Gastrocnemius medialis (tissue), 4 donors: ENCODE data around the gene MICAL1. TPM values are rescaled to one million over a fixed set of nuclear protein-coding genes. Genes with fewer than 3 reads are reported as not detected.

Experiments used
- ATAC-seq, 2 donors: fragments of 150-250 bp; one replicate each; pipeline ENCODE4 v1.9.1; 2016
- DNase-seq, 2 donors: peaks; one replicate each; pipeline ENCODE4 v3.0.0-alpha.2; 2019
- H3K27ac ChIP-seq, 4 donors: fragments of 200-600 bp; sonication (generic); 1 replicate in 1 of 4; 2 replicates in 3 of 4; pipeline ENCODE4 v1.5.1; 2016 to 2018; ENCODE audit warnings: mild to moderate bottlenecking in 2 of 4, moderate library complexity in 1 of 4
- H3K27me3 ChIP-seq, 3 donors: fragments of 200-600 bp; sonication (generic) in 2 of 3; 1 replicate in 1 of 3; 2 replicates in 2 of 3; pipeline versions ENCODE4 v1.5.1 to v1.6.0; 2016 to 2019; ENCODE audit warnings: mild to moderate bottlenecking in 1 of 3, moderate library complexity in 1 of 3
- H3K36me3 ChIP-seq, 2 donors: fragments of 200-600 bp; sonication (generic) in 1 of 2; one replicate each; pipeline ENCODE4 v1.5.1; 2017 to 2018
- H3K4me1 ChIP-seq, 2 donors: fragments of 200-600 bp; sonication (generic) in 1 of 2; one replicate each; pipeline ENCODE4 v1.5.1; 2016 to 2017; ENCODE audit warnings: mild to moderate bottlenecking in 2 of 2
- H3K4me3 ChIP-seq, 4 donors: fragments of 200-600 bp; sonication (generic) in 3 of 4; 1 replicate in 1 of 4; 2 replicates in 3 of 4; pipeline ENCODE4 v1.5.1; 2016 to 2019; ENCODE audit warnings: mild to moderate bottlenecking in 2 of 4
- H3K9me3 ChIP-seq, 3 donors: fragments of 200-600 bp; sonication (generic) in 2 of 3; 1 replicate in 1 of 3; 2 replicates in 2 of 3; pipeline ENCODE4 v1.5.1; 2016 to 2019
- POLR2A ChIP-seq, 2 donors: fragments of 450-650 bp; IDR thresholded peaks; one replicate each; pipeline ENCODE4 v1.6.1; 2017; ENCODE audit warnings: antibody characterized with exemption in 2 of 2, mild to moderate bottlenecking in 2 of 2, moderate library complexity in 2 of 2
- in situ Hi-C, 4 donors: fragments of 200-750 bp; cut with MboI; loops; one replicate each; pipeline versions ENCODE4 v1.15.0 to v1.8.0; 2017; ENCODE audit warnings: low sequenced_read_pairs in 4 of 4
- intact Hi-C: fragments of 100-400 bp; cut with DNase I; formaldehyde crosslinking; loops from one replicate; pipeline ENCODE4 v1.15.1; 2023; ENCODE audit warnings: low total_unique reads
- total RNA-seq, 4 donors: library from RNA; depleted of rRNA; stranded (reverse); fragments of >200 nt; gene quantifications; one replicate each; pipeline versions ENCODE4 v1.1.0 to v1.2.3, GENCODE V29; 2016
- TF ChIP-seq, protein P1 (sequence below), 5 experiments: fragments of 450-650 bp in 3 of 5; fragments of 200-600 bp in 2 of 5; sonication (generic) in 2 of 5; IDR thresholded peaks in 4 of 5; conservative IDR thresholded peaks in 1 of 5; 1 replicate in 4 of 5; 2 replicates in 1 of 5; pipeline ENCODE4 v1.5.1; 2016 to 2019; ENCODE audit warnings: antibody characterized with exemption in 5 of 5, mild to moderate bottlenecking in 3 of 5, moderate library complexity in 3 of 5

MICAL1 gene
- total RNA-seq, 4 donors from 2014 or later, result 6.0 to 11.6 (median 8.0) TPM

GRCh38 chr6:109488001-109488400 is 32.4 kb upstream of the MICAL1 start:
- DNase-seq (no peak), ATAC-seq (no peak)
- Histone ChIP-seq H3K9me3 (no peaks in the 10 kb centered on the region), H3K27me3 (no peaks in the 10 kb centered on the region), H3K36me3 (no peaks in the 10 kb centered on the region), H3K4me3 (no peak overlapping the region), H3K27ac (no peak overlapping the region), H3K4me1 (peaks cover 0 to 6% of the 10 kb centered on the region in 2 donors)
- no peak for TF ChIP-seq POLR2A (IDR thresholded peaks at IDR 0.05)
- TF ChIP-seq, protein P1, sequence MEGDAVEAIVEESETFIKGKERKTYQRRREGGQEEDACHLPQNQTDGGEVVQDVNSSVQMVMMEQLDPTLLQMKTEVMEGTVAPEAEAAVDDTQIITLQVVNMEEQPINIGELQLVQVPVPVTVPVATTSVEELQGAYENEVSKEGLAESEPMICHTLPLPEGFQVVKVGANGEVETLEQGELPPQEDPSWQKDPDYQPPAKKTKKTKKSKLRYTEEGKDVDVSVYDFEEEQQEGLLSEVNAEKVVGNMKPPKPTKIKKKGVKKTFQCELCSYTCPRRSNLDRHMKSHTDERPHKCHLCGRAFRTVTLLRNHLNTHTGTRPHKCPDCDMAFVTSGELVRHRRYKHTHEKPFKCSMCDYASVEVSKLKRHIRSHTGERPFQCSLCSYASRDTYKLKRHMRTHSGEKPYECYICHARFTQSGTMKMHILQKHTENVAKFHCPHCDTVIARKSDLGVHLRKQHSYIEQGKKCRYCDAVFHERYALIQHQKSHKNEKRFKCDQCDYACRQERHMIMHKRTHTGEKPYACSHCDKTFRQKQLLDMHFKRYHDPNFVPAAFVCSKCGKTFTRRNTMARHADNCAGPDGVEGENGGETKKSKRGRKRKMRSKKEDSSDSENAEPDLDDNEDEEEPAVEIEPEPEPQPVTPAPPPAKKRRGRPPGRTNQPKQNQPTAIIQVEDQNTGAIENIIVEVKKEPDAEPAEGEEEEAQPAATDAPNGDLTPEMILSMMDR (IDR thresholded peaks at IDR 0.05 in 4 of 5, conservative IDR thresholded peaks at IDR 0.05 in 1 of 5), result no peak
- intact Hi-C loops (loop anchor here (10.0 kb wide), 1 partner anchor 483 kb away; no protein-coding TSS in a partner anchor), in situ Hi-C loops (loop anchor here in 2 of 4 donors (10.0 kb wide), 2 partner anchors 53 to 207 kb away; partner anchors contain the start of genes AK9 (in 2 of the 2) and FIG4 (in 2 of the 2))

- in situ Hi-C loops, result loop anchor here in 2 of 4 donors (10.0 kb wide), 2 partner anchors 51 to 209 kb away; partner anchors contain the start of genes AK9 (in 2 of the 2) and FIG4 (in 2 of the 2)
- no peak for DNase-seq
- ATAC-seq, result no peak
- peaks cover 12 to 18% of the 10 kb centered on the region in 2 donors for H3K4me1 ChIP-seq
- intact Hi-C loops, result loop anchor here (10.0 kb wide), 1 partner anchor 481 kb away; no protein-coding TSS in a partner anchor
- H3K27me3 ChIP-seq, result no peaks in the 10 kb centered on the region
- no peak overlapping the region for H3K27ac ChIP-seq
- no peak overlapping the region for H3K4me3 ChIP-seq
- peaks cover 0 to 6% of the 10 kb centered on the region in 2 donors for H3K36me3 ChIP-seq
- H3K9me3 ChIP-seq, result no peaks in the 10 kb centered on the region
- no peak for TF ChIP-seq POLR2A (IDR thresholded peaks at IDR 0.05)
- TF ChIP-seq, protein P1 (IDR thresholded peaks at IDR 0.05 in 4 of 5, conservative IDR thresholded peaks at IDR 0.05 in 1 of 5), result no peak
Observed at GRCh38 chr6:109486068-109486467, 30.5 kb upstream of the MICAL1 start.

DNA sequence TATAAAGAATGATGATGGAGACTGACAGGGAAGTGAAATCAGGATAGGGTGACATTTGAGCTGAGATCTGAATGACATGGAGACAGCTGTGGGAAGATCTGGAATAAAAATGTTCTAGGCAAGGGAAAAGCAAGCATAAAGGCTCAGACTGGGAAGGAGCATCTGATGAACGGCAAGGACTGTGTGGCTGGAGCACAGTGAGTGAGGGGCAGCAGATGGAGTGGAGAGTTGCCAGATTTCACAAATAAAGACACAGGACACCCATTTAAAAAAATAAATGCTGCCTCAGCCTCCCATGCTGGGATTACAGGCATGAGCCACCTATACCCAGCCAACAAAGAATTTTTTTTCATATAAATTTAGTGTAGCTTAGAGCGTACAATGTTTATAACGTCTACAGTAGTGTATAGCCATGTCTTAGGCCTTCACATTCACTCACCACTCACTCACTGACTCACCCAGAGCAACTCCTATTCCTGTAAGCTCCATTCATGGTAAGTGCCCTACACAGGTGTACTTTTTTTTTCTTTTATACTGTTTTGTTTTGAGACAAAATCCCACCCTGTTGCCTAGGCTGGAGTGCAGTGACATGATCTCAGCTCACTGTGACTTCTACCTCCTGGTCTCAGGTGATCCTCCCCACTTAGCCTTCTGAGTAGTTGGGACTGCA is 29.8 kb upstream of the MICAL1 start:
- TF ChIP-seq, protein P1 (IDR thresholded peaks at IDR 0.05 in 4 of 5, conservative IDR thresholded peaks at IDR 0.05 in 1 of 5), result no peak
- no peak for TF ChIP-seq POLR2A (IDR thresholded peaks at IDR 0.05)
- Histone ChIP-seq H3K27me3 (no peaks in the 10 kb centered on the region), H3K9me3 (no peaks in the 10 kb centered on the region), H3K27ac (no peak overlapping the region), H3K36me3 (peaks cover 0 to 13% of the 10 kb centered on the region in 2 donors), H3K4me1 (peaks cover 18 to 25% of the 10 kb centered on the region in 2 donors), H3K4me3 (no peak overlapping the region)
- no peak for DNase-seq
- ATAC-seq, result no peak
- intact Hi-C loops (loop anchor here (10.0 kb wide), 1 partner anchor 481 kb away; no protein-coding TSS in a partner anchor), in situ Hi-C loops (loop anchor here in 2 of 4 donors (10.0 kb wide), 2 partner anchors 51 to 209 kb away; partner anchors contain the start of genes AK9 (in 2 of the 2) and FIG4 (in 2 of the 2))

GRCh38 chr6:109484122-109484521 is 28.6 kb upstream of the MICAL1 start:
- peak overlapping the region; percentile 48 to 93 (median 71) for H3K27ac ChIP-seq
- intact Hi-C loops, result loop anchor here (5.0 to 10.0 kb wide), 2 partner anchors 387 to 479 kb away; partner anchors contain the start of gene CEP57L1

More at GRCh38 chr6:109484122-109484521, 28.6 kb upstream of the MICAL1 start:
- Histone ChIP-seq H3K9me3 (no peaks in the 10 kb centered on the region), H3K4me1 (peaks cover 29 to 36% of the 10 kb centered on the region in 2 donors), H3K4me3 (peak overlapping the region in 2 of 4 donors; percentile 54 to 88), H3K36me3 (peaks cover 0 to 15% of the 10 kb centered on the region in 2 donors), H3K27me3 (no peaks in the 10 kb centered on the region)
- in situ Hi-C loops, result loop anchor here in 2 of 4 donors (10.0 kb wide), 2 partner anchors 49 to 211 kb away; partner anchors contain the start of genes AK9 (in 2 of the 2) and FIG4 (in 2 of the 2)
- TF ChIP-seq, protein P1 (IDR thresholded peaks at IDR 0.05 in 4 of 5, conservative IDR thresholded peaks at IDR 0.05 in 1 of 5), result no peak
- TF ChIP-seq POLR2A (IDR thresholded peaks at IDR 0.05), result no peak
- DNase-seq (no peak), ATAC-seq (no peak)
